Stimulated activated CD8-positive, alpha-beta memory T cell treated with anti-CD3 and anti-CD28 coated beads, Interleukin-4, amount 100 ng/mL, for 4 hours (primary cell): ENCODE measurements around the gene SLC35B1.
A peak's percentile ranks its signal among the peaks of the same experiment; 100 is the strongest.

Source experiments
- DNase-seq, 2 donors: peaks; one replicate each; pipeline ENCODE4 v3.0.0-alpha.2; 2020; ENCODE audit warnings: low read depth in 2 of 2, low spot score in 1 of 2

SLC35B1 gene

GRCh38 chr17:49707608-49708514 is at the start of gene SLC35B1:
Gene SLC35B1 (minus strand): TSS chr17:49707964. CDS start chr17:49707833, 131 bp downstream.
- peak; percentile 92 to 98 for DNase-seq

GRCh38 chr17:49757151-49757777 is 49.5 kb upstream of the SLC35B1 start:
- DNase-seq = no peak

GRCh38 chr17:49756323-49757150 is 48.8 kb upstream of the SLC35B1 start:
- DNase-seq = no peak

GRCh38 chr17:49755663-49756283 is 48.0 kb upstream of the SLC35B1 start:
- no peak for DNase-seq

- no peak for DNase-seq
Measured at GRCh38 chr17:49753959-49754391, 46.2 kb upstream of the SLC35B1 start.

GRCh38 chr17:49752508-49752907 is 44.7 kb upstream of the SLC35B1 start:
- no peak for DNase-seq

GRCh38 chr17:49749730-49750129 is 42.0 kb upstream of the SLC35B1 start:
- no peak for DNase-seq

- DNase-seq = peak in 1 of 2 donors; percentile 33
Measured at GRCh38 chr17:49748791-49749190, 41.0 kb upstream of the SLC35B1 start.

GRCh38 chr17:49748223-49748622 is 40.5 kb upstream of the SLC35B1 start:
- DNase-seq = no peak

GRCh38 chr17:49747632-49748031 is 39.9 kb upstream of the SLC35B1 start:
- DNase-seq = no peak

GRCh38 chr17:49746791-49747490 is 39.2 kb upstream of the SLC35B1 start:
- no peak for DNase-seq

- DNase-seq = no peak
Measured at GRCh38 chr17:49745175-49746139, 37.7 kb upstream of the SLC35B1 start.

GRCh38 chr17:49742166-49742638 is 34.4 kb upstream of the SLC35B1 start:
- DNase-seq = no peak

GRCh38 chr17:49741692-49742076 is 33.9 kb upstream of the SLC35B1 start:
- DNase-seq = no peak

GRCh38 chr17:49741009-49741691 is 33.4 kb upstream of the SLC35B1 start:
- DNase-seq = no peak

- peak; percentile 75 to 81 for DNase-seq
Measured at GRCh38 chr17:49739641-49740271, 32.0 kb upstream of the SLC35B1 start.

- DNase-seq = no peak
Measured at GRCh38 chr17:49738456-49739163, 30.8 kb upstream of the SLC35B1 start.
